OCI-LY7 (cell line): Measurements from ENCODE around the gene NKIRAS2. TPM values are rescaled to one million over a fixed set of nuclear protein-coding genes. Genes with fewer than 3 reads are reported as not detected.

Source experiments
- BruUV-seq: library from RNA; stranded (reverse); fragments of 400-500 nt; replicated peaks from 2 replicates; lab custom pipeline; 2021; lab: Mats Ljungman, UMichigan
- CTCF ChIA-PET: fragments of 300-600 bp; sonication (Branson Sonifier 250); formaldehyde crosslinking; loops from one replicate; lab custom pipeline; 2022; ENCODE audit warnings: antibody characterized with exemption; ENCODE audit not compliant: unreplicated experiment; lab: Charles Lee
- POLR2A ChIA-PET: fragments of 300-600 bp; sonication (Branson Sonifier 250); formaldehyde crosslinking; loops from one replicate; lab custom pipeline; 2022; ENCODE audit warnings: antibody characterized with exemption; lab: Charles Lee
- DNase-seq: peaks from one replicate; pipeline ENCODE4 v3.0.0-alpha.2; 2015; ENCODE audit warnings: low spot score
- H2AFZ ChIP-seq: fragments of 200-600 bp; sonication (generic), shearing (Covaris generic); 2 replicates; pipeline ENCODE4 v1.6.1; 2014; ENCODE audit warnings: mild to moderate bottlenecking, antibody characterized with exemption, low read length, moderate library complexity
- H3K27ac ChIP-seq: fragments of 200-600 bp; sonication (generic); 2 replicates; pipeline ENCODE4 v1.5.1; 2014; ENCODE audit warnings: mixed run types, low read depth, mild to moderate bottlenecking, moderate library complexity, low read length, inconsistent platforms; ENCODE audit not compliant: poor library complexity, severe bottlenecking
- H3K36me3 ChIP-seq: fragments of 200-600 bp; sonication (generic); 2 replicates; pipeline ENCODE4 v1.6.1; 2014; ENCODE audit warnings: mild to moderate bottlenecking, antibody characterized with exemption, low read length, moderate library complexity, mixed read lengths; ENCODE audit not compliant: insufficient read depth
- H3K4me1 ChIP-seq: fragments of 200-600 bp; sonication (generic); 2 replicates; pipeline ENCODE4 v1.5.1; 2014; ENCODE audit warnings: mild to moderate bottlenecking, low read length; ENCODE audit not compliant: insufficient read depth, poor library complexity, severe bottlenecking
- H3K4me2 ChIP-seq: fragments of 200-600 bp; sonication (generic); 2 replicates; pipeline ENCODE4 v1.6.1; 2014; ENCODE audit warnings: mild to moderate bottlenecking, low read length
- H3K4me3 ChIP-seq: fragments of 200-600 bp; sonication (generic); 2 replicates; pipeline ENCODE4 v1.5.1; 2014; ENCODE audit warnings: mild to moderate bottlenecking, low read depth, low read length; ENCODE audit not compliant: poor library complexity, severe bottlenecking
- H3K79me2 ChIP-seq: fragments of 200-600 bp; sonication (generic); 2 replicates; pipeline ENCODE4 v1.6.1; 2016; ENCODE audit warnings: low read depth, mild to moderate bottlenecking, low read length, moderate library complexity, mixed read lengths; ENCODE audit not compliant: insufficient read depth
- H3K9me2 ChIP-seq: fragments of 200-600 bp; sonication (generic); 2 replicates; pipeline ENCODE4 v1.6.1; 2016; ENCODE audit warnings: mild to moderate bottlenecking, low read length, mixed read lengths; ENCODE audit not compliant: insufficient read depth
- H3K9me3 ChIP-seq: fragments of 200-600 bp; sonication (generic); 2 replicates; pipeline ENCODE4 v1.6.1; 2014; ENCODE audit warnings: mild to moderate bottlenecking, mixed run types, low read length, mixed read lengths
- H4K20me1 ChIP-seq: fragments of 200-600 bp; sonication (generic); 2 replicates; pipeline ENCODE4 v1.6.1; 2014; ENCODE audit warnings: mild to moderate bottlenecking, antibody characterized with exemption, low read length, moderate library complexity, mixed read lengths; ENCODE audit not compliant: insufficient read depth
- CTCF ChIP-seq: fragments of 200-600 bp; sonication (generic); conservative IDR thresholded peaks from 2 replicates; pipeline ENCODE4 v1.5.1; 2014; ENCODE audit warnings: mild to moderate bottlenecking, antibody characterized with exemption, low read length, moderate library complexity, mixed read lengths
- EZH2phosphoT487 ChIP-seq: fragments of 200-600 bp; sonication (generic); IDR thresholded peaks from 2 replicates; pipeline ENCODE4 v1.6.1; 2018; ENCODE audit warnings: low read depth, borderline replicate concordance, mild to moderate bottlenecking, mixed run types, antibody characterized with exemption, low read length, moderate library complexity, mixed read lengths
- intact Hi-C: fragments of 100-400 bp; cut with micrococcal nuclease; formaldehyde crosslinking; loops from one replicate; pipeline ENCODE4 v1.10.0; 2022; ENCODE audit not compliant: unreplicated experiment
- total RNA-seq, 2 experiments: library from RNA; depleted of rRNA in 1 of 2; stranded (reverse); fragments of >200 nt in 1 of 2; shearing (Covaris generic) in 1 of 2; gene quantifications; 2 replicates each; pipeline ENCODE4 v1.2.3, GENCODE V29; 2014 to 2022

NKIRAS2 gene
- total RNA-seq, 2 experiments from 2014 or later: 34.8 to 38.1 TPM

DNA sequence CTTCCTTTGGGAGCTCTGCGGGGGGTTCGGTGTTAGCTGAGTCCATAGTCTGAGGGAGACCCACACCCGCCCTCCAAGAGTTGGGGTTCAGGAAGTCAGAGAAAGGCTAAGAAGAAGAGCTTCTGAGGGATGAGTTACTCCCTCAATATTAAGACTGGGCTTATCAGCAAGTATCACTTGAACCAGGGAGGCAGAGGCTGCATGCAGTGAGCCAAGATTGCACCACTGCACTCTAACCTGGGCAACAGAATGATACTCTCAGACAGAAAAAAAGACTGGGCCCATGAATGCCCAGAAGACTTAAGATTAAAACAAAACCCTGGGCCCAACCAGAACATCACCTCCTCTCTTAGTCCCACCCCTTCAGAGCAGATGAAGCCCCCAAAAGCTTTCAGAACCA, 6.0 kb downstream of the NKIRAS2 start:
- H3K36me3 ChIP-seq: peaks cover 31% of the 10 kb centered on the region
- ChIA-PET CTCF (no interaction called here), POLR2A (interaction anchor here (1.1 to 1.5 kb wide), 2 partner anchors 9 to 95 kb away, joined by 3 read pairs; partner anchors contain the start of genes DNAJC7 and KAT2A)
- H3K27ac ChIP-seq: no peak overlapping the region
- intact Hi-C loops: loop anchor here (1.0 to 2.0 kb wide), 4 partner anchors 41 to 155 kb away; partner anchors contain the start of genes KCNH4 and ZNF385C
- H3K79me2 ChIP-seq: peaks cover 3% of the 10 kb centered on the region; the same call in 1 of the 2 replicates
- H3K4me1 ChIP-seq: peaks cover 21% of the 10 kb centered on the region
- no peak overlapping the region for H2AFZ ChIP-seq
- H3K9me2 ChIP-seq: no peaks in the 10 kb centered on the region
- H3K9me3 ChIP-seq: no peaks in the 10 kb centered on the region
- no peaks in the 10 kb centered on the region for H4K20me1 ChIP-seq
- no peak overlapping the region for H3K4me2 ChIP-seq
- H3K4me3 ChIP-seq: no peak overlapping the region
- no peak for TF ChIP-seq EZH2phosphoT487
- no peak for TF ChIP-seq CTCF
- DNase-seq: no peak
- BruUV-seq: no TSS peak

- Histone ChIP-seq H3K36me3 (peaks cover 31% of the 10 kb centered on the region), H3K9me3 (no peaks in the 10 kb centered on the region), H3K4me3 (no peak overlapping the region), H3K27ac (no peak overlapping the region), H2AFZ (no peak overlapping the region), H3K9me2 (no peaks in the 10 kb centered on the region), H4K20me1 (no peaks in the 10 kb centered on the region), H3K4me2 (no peak overlapping the region), H3K79me2 (no peaks in the 10 kb centered on the region), H3K4me1 (peaks cover 16% of the 10 kb centered on the region)
- DNase-seq: no peak
- ChIA-PET CTCF (no interaction called here), POLR2A (interaction anchor here (0.6 to 1.5 kb wide), 4 partner anchors 10 to 997 kb away, joined by 3 to 7 read pairs (median 3); partner anchors contain the start of gene DNAJC7)
- no TSS peak for BruUV-seq
- TF ChIP-seq EZH2phosphoT487: no peak
- no peak for TF ChIP-seq CTCF
- intact Hi-C loops: no loop called here
Measured at GRCh38 chr17:42026857-42027589, 7.1 kb downstream of the NKIRAS2 start.

GRCh38 chr17:42027590-42027889, 7.7 kb downstream of the NKIRAS2 start:
- Histone ChIP-seq H3K9me3 (no peaks in the 10 kb centered on the region), H3K4me3 (no peak overlapping the region), H2AFZ (no peak overlapping the region), H3K27ac (no peak overlapping the region), H4K20me1 (no peaks in the 10 kb centered on the region), H3K4me1 (peaks cover 16% of the 10 kb centered on the region), H3K36me3 (peaks cover 27% of the 10 kb centered on the region), H3K4me2 (no peak overlapping the region), H3K79me2 (no peaks in the 10 kb centered on the region), H3K9me2 (no peaks in the 10 kb centered on the region)
- no TSS peak for BruUV-seq
- POLR2A ChIA-PET: interaction anchor here (0.6 kb wide), 2 partner anchors 62 to 88 kb away, joined by 3 to 7 read pairs; no protein-coding TSS in a partner anchor
- DNase-seq: no peak
- intact Hi-C loops: no loop called here
- TF ChIP-seq CTCF: no peak
- TF ChIP-seq EZH2phosphoT487: no peak
- CTCF ChIA-PET: no interaction called here
